GM21528 (cell line): ENCODE data around the gene NDUFAF8.

Experiments used
- ATAC-seq: cut with Tn5 transposase; IDR thresholded peaks from one replicate; pipeline ENCODE4 v1.9.1; 2021; ENCODE audit warnings: mild to moderate bottlenecking, moderate library complexity; ENCODE audit not compliant: unreplicated experiment, low FRiP score

NDUFAF8 gene

DNA sequence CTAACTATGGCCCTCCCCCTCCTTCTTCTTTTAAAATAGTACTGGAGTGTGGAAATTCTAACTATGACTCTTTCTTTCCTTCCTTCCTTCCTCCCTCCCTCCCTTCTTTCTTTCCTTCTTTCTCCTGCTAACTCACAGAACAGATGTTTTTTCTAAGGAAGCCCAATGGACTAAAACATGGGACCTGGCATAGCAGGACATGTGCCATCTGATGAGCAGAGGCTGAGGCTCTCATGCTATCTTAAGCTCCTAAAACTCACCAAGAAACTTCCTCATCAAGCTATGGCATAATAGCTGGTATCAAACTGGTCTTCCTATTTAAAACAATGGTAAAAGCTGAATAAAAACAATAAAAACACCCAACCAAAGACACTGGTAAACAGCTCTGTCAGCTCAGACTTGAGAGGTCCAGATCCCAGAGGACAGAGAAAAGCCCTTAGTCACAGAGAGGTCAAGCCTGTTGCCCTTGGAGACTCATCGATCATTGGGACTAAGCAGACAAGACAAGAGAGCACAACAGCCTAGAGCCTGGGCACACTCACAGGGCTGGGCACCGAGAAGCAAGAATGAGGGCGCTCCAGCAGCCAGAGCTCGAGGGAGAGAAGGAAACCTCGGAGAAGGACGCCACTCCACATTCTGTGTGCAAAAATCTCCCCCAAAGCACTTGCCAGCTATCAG, 28.4 kb downstream of the NDUFAF8 start:
- ATAC-seq = no peak

- ATAC-seq = no peak
Observed at GRCh38 chr17:81270279-81270678, 31.2 kb downstream of the NDUFAF8 start.

DNA sequence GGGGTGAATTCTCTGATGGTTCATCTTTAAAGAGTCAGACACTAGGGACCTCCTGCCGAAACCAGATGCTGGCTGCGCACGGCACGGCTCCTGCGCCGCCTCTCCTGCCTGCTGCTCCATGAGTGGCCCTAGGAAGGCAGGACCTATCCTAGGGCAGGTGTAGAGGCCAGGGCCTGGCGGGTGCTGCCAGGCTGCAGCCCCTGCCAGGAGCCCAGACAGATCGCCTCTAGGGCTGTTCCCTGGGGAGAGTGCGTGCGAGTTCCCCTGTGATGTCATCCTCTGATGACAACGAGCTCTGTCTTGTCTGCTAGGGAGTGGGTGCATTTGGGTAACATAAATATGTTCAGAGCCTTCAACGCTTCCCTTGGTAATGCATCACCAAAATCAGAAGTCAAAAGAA, 32.1 kb downstream of the NDUFAF8 start:
- no peak for ATAC-seq

- no peak for ATAC-seq
Observed at GRCh38 chr17:81272616-81273015, 33.5 kb downstream of the NDUFAF8 start.

DNA sequence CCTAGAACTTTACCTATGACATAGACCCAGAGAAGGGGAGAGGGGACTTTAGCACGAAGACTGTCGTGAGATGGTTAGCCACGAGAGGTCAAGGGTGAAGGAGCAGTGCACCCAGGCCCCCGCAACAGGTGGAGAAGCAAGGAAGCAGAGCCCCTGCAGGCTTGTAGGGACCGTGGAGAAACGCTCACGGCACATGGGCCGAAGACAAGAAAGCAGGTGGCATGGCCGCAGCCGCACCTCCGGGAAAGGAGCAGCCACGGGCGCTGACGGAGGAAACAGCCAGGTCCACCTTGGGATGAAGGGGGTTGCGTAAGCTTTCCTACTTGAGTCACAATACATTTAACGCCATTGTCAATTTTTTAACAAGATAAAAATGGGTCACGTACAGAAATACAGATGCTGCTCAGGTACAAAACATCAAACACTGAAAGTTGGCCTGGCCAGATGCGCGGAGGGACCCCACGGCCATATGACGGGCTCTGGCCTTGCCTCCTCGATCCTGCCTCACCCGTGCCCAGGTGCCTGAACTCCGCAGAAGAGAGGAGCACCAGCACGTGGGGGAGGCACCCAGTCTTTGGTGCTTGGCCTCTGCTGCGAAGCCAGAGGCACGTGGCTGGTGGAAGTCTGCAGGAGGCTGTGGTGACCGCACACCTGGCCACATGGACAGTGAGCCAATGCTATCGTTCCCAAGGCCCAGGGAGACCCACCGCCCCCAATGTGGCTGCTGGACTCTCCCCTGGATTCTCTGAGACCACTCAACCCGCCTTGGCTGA, 34.8 kb downstream of the NDUFAF8 start:
- no peak for ATAC-seq

DNA sequence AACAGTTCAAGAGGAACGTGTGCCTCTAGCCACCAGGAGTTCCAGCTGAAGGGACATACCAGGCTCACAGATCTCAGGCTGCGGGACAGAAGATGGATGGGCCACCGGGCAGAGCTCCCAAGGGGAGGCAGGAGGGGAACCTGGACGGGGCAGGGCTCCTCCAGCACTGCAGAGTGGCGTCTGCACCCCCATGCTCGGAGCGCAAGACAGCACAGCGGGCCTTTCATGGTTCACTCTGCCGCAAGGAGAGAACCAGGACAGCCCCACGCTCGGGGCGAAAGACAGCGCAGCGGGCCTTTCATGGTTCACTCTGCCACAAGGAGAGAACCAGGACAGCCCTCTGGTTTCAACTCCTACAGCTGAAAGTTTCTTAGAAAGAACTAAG, 35.3 kb downstream of the NDUFAF8 start:
- no peak for ATAC-seq

DNA sequence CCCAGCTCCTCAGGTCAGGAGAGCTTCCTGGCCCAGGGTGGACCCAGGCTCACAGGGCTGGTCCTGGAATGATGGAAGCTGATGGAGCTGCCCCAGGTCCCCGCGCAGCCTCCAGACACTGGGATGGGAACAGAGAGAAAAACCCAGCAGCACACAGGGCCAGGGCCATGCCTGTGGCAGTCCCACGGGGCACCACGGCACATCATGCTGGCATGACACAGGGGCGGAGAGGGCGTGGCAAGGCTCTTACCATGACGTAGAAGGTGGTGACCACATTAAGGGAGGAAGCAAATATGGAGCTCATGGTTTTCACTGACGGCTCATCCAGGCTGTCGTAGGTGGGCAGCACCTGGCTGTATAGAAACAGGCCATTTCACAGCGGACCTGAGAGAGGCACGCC, 37.7 kb downstream of the NDUFAF8 start:
- no peak for ATAC-seq

DNA sequence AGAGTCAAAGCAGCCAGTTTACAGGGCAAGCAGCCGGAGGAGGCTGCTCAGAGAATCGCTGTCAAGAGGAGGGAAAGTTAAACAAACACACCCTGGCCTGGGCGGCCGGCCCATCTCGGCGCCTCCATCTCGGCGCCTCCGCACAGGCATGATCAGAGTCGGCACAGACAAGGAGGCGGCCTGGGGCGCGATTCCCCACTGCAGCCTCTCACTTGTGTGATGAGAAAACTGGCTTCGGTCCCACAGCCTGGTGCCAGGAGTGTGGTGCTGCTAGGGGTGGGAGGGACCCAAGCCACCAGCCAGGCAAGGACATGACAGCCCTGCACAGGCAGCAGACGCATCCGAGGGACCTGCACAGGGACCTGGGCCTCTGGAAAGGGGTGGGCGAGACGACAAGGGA, 38.3 kb downstream of the NDUFAF8 start:
- no peak for ATAC-seq

- no peak for ATAC-seq
Observed at GRCh38 chr17:81277946-81278693, 39.0 kb downstream of the NDUFAF8 start.

GRCh38 chr17:81278831-81279230, 39.7 kb downstream of the NDUFAF8 start:
- ATAC-seq = no peak

GRCh38 chr17:81279278-81280275, 40.5 kb downstream of the NDUFAF8 start:
- no peak for ATAC-seq

DNA sequence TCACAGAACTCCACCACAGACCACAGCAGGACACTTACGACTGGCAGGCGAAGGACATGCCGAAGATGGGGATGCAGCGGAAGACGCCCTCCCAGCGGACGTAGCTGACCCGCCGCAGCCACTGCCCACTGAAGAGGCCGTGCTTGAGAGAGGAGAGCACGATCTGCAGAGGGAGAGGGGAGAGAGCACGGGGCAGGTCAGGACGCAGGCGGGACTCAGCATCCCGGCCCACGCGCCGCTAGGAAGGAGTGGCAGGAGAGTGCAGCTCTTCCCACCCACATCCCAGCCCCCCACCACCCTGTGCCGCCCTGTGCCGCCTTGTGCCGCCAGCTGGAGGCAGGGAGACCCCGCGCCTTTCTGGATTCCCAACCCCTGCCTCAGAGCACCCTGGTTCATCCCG, 41.5 kb downstream of the NDUFAF8 start:
- ATAC-seq = no peak

- ATAC-seq = no peak
Observed at GRCh38 chr17:81282141-81282540, 43.0 kb downstream of the NDUFAF8 start.

DNA sequence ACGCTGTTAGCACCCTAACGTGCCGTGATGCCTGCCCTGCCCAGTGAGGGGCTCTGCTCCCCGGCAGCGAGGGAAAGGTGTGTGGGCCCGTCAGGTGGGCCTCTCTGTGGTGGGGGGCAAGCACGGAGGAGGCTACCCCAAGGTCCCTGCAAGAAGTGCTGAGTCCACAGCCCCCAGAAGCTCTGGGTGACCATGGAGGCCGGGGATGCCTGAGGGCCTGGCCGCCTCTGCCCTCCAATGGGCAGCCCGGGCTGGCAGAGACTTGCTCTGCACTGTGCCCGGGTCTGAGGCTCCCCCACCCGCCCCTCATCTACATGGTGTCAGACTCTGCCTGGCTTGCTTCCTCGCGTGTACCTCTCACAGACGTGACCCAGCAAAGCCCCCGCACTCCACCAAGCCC, 43.8 kb downstream of the NDUFAF8 start:
- ATAC-seq = no peak

- ATAC-seq = no peak
Observed at GRCh38 chr17:81285179-81285878, 46.2 kb downstream of the NDUFAF8 start.

DNA sequence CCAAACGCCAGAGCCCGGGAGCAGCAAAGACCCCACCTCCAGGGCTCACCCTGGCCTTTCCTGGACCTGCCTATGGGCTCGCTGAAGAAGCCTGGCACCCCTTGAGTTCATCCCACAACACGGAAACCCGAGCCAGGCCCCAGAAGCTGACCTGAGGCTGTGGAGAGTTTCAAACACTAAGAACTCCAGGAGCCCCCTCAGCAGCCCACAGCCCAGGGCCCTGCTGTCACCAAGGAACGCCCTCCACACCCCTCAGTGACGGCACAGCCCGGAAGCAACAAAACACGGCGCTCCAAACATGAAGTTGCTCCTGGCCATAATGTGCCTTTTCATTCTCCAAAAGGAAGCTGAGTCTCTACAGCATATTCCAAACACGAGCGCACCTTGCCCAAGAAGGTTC, 46.8 kb downstream of the NDUFAF8 start:
- ATAC-seq = no peak

GRCh38 chr17:81286491-81287145, 47.5 kb downstream of the NDUFAF8 start:
- no peak for ATAC-seq

DNA sequence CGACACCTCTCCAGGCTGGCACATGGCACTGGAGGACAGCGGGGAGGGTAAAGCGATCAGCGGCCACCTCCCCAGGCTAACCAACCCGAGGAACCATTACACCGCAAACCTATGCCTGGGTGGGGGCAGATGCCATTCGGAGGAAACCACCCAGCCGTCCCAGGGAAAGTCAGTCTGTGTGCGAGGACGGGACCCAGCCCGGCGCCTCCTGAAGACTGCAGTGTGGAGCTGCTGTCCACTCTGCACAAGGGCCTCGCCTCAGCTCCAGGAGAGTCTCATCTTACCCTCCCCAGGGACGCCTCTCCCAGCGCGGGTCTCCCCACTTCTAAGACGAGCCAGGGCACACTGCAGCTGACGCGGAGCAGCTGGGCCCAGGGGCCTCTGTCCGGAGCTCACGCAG, 48.0 kb downstream of the NDUFAF8 start:
- no peak for ATAC-seq

- ATAC-seq = no peak
Observed at GRCh38 chr17:81287741-81288430, 48.8 kb downstream of the NDUFAF8 start.
